NCI-H2196 treated with DMSO at 0.1 percent for 48 hours (cell line): Measurements from ENCODE around the gene EDN2.

Source experiments
- DNase-seq: peaks from one replicate; lab custom pipeline; 2025; ENCODE audit not compliant: unreplicated experiment; lab: John Stamatoyannopoulos, UW

Gene EDN2

DNA sequence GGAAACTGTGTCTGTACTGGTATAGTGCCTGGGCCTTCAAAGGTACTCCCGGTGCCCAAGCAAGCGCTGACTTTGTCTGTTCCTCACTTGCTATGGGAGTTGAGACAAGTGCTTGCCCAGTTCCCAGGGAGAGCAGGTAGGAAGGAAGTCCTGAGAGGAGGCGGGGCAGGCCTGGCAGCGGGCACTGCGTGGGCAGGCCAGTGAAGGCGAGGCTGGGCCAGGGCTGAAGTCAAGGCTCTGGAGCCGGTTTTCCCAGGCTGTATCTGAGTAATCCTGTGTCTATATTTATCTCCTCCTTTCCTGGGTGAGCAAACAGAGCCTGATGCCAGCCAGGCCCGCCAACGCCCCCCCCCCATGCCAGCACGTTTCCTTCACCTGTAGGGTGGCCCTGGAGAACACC, 15.9 kb upstream of the EDN2 start:
- peak; percentile 77 for DNase-seq

DNA sequence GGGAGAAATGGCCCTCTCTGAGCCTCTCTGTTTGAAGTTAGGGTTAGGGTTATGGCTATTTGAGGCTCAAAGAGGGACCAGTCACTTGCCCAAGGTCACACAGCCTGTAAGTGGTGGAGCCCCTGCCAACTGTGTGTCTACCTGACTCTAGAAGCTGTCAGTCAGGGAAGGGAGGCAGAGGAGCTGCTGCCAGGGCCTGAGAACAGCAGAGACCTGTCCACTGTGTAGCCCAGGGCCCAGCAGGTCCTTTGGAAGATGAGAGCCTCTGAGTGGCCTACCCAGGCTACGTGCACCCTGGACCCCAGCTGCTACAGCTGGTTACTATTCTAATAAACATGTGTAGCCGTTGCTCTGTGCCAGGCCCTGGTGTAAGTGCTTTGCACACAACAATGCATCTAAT, 15.1 kb upstream of the EDN2 start:
- no peak for DNase-seq

DNA sequence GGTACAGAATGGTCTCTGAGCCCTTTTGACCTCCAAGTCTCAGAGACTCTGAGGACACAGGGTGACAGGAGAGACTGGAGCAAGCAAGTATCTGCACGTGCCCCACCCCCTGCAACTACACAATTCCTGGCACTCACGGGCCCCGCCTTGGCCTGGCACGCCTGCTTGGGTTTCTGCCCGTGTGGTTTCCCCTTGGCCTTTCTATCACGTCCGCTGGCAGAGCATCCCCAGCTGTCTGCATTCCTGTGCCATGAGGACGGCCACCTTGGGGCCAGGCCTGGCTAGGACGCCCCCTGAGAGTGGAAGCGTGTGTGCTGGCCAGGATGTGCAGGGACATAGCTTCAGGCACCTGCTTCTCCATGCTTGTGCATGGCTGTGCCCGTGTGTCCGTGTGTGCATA, 14.3 kb upstream of the EDN2 start:
- DNase-seq = peak; percentile 53

DNA sequence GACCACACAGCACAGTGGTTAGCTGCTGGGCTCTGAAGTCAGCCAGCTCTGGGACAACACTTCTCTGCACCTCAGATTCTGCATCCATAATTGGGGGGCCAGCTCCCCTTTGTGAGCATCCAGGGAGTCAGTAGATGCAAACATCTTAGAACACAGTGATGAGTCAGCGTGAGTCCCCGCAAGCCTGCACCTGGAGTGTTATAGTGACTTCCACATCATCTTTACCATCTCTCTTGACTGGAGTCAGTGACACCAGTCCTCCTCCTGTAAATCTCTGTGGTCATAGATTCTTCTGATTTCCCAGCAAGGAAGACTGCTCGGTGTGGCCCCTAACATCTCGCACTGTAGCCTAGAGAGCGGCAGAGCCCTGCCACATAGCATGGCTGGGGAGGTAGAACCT, 13.9 kb upstream of the EDN2 start:
- DNase-seq = no peak

DNA sequence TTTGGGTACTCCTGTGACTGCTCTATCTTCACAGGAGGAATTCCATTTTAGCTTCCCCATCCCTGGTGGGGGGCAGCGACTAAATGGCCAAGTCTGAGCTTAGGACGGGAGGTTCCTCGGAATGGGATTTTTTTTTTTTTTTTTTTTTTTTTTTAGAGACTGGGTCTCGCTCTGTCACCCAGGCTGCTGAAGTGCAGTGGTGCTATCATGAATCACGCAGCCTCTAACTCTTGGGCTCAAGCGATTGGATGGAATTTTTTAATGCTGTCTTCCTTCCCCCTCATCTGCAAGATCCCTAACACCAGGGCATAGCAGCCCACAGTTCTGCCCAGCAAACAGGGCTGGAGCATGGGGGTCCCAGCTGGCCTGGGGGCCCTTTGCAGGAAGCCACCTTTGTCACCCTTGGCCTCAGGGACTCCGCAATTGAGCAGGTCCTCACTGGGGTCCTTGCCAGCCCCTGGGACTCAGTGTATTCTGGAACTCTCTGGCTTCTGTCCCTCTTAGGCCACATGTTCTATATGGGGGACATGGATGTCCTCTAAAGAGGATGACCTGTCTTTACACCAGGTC, 13.1 kb upstream of the EDN2 start:
- DNase-seq = no peak

DNA sequence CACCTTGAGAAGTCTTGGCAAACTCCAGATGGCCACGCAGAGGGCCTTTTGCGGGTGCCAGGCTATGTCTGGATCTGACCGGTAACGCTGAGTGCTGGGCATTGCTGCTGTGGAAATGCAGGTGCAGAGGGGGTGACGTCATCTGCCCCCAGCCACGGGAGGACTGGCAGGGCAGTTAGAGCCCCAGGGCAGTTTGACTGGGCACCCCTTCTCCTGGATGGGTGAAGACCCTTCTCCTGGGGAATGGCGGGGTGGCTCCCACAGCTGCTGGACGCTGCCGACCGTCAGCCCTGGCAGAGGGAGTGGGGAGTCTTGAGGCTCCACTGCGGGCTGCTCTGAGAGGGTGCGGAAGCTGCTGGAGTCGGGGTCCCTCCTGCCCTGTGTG, 12.6 kb upstream of the EDN2 start:
- no peak for DNase-seq

DNA sequence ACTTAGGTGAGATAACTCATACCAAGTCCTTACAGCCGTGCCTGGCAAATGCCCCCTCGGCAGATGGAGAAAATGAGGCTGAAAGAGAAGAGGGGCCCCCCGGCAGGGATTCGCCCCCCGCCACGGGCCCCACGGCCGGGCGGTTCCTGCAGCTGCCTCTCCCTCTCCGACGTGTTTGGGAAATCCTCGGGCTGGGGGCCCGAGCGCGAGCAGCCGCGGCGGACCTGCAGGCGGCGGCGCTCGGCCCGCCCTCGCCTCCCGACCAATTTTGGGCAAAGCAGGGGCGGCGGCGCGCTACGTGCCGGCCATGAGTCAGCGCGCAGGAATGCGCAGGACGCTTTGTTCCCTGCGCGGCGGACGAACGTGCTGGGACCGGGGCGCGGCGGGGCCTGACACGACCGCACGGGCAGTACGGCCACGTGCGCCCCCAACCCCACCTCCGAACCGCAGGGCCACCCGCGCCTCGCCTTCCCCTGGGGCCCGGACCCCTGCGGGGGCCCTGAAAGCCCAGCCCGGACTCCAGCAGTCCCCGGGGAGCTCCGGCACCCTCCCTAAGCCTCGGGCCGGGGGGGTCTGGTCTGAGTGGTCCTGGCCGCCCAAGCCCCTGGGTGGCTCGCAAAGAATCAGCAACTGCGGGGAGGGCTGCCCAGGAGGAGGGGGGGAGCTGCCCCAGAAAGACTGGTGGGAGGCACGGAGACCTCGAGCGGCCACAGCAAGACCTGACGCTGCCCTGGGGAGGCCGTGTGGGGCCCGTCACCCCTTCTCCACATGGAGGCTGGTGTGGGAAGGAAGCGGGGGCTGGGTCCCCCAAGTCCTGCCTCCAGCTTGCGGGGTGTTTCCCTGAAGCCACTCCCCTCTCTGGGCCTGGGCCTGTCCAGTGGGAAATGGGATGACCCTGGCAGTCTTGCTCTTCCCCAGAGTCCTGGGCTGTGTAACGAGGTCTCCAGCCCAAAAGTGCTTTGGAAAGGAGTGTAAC, 11.9 kb upstream of the EDN2 start:
- no peak for DNase-seq

DNA sequence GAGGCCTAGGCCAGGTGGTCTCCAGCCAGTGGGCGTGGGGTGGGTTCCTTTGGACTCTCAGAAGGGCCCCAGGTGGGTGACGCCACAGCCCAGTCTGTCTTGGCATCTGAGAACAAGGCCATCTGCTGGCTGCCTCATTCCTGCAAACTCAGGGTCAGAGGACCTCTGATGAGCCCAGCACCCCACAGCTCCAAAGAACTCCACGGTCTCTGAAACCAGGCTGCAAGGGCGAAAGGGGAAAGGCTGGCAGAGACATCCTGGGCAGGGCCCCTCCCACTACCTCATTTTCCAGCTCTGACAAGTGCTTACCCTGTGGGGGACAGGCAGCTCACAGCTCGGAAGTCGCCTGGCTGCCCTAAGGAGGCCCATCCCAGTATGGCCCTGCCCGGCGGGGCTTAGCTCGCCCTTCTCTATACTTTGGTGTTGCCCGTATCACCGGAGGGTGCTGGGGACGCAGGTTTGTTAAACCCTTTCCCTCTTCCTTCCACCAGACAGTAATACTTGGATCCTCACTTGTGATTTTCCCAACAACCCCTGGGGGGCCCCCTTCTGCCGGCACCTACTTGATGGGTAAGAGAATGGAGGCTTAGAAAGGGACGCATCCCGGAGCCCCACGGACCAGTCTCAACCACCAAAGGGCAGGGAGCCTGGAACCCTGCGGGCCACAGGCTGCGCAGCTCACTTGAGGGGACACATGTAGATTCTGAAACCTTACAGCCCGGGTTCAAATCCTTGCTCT, 10.9 kb upstream of the EDN2 start:
- no peak for DNase-seq

DNA sequence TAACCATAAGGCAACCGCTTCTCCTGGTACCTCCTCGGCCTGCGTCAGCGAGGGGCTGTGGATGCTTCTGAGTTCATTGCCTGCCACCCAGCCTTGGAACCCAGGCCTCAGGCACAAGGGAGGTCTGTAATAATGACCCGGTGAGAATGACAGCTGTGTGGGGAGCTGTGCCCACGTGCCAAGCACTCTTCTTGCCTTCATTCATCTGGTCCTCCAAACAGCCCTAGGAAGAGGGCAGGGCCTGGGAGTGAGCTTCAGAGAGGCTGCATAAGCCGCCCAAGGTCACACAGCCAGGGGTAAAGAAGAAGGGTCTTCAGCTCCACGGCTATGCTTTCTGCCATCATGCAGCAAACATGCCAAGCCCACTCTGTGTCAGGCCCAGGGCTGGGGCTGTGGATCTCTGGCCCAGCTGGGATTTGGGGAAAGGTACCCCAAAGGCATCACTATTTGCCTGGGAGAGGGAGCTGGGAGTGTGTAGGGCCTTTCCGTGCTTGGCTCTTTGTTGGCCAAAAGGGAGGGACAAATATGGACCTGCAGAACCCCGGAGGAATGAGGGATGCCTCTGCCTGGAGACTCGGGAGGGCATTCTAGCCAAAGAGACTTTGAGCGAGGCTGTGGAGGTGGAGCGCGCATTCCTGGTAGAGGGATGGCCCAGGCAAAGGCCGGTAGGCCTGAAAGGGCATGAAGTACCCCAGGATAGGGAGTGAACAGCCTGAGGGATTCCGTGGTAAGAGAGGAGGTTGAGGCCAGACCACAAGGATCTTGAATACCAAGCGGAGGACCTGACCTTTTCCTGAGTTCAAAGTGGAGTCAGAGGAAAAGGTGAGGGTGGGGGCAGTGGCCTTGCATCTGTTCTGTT, 10.1 kb upstream of the EDN2 start:
- no peak for DNase-seq

DNA sequence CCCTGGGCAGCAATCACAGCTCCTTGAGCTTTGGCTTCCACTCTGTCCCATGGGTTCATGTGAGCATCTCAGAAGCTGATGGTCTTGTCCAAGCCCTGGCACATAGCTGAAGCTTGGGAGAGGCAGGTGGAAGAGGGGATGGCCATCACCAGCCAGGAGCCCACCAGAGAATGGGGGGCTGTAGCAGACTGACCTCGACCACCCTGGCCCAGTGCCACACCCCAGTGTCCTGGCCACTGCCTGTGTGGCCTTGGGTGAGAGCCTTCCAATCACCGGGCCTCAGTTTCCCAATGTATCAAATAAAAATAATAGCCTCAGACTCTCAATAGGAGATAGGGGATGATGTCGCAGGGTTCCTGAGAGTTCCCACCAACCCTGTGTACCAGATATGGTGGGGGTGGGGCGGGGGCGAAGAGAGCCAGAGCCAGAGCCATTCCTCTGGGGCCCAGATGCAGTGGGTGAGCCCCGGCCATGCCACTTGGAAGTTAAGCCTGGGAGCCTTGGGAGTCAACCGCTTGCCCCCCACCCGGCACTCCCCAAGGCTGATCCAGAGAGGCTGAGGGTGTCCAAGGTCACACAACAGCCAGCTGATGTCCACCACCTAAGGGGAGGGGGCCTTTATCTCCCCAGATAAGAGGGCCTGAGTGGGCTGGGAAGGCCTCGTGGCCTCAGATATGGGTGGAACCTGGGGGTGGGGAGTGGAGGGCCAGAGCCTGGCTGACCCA, 9.3 kb upstream of the EDN2 start:
- no peak for DNase-seq

DNA sequence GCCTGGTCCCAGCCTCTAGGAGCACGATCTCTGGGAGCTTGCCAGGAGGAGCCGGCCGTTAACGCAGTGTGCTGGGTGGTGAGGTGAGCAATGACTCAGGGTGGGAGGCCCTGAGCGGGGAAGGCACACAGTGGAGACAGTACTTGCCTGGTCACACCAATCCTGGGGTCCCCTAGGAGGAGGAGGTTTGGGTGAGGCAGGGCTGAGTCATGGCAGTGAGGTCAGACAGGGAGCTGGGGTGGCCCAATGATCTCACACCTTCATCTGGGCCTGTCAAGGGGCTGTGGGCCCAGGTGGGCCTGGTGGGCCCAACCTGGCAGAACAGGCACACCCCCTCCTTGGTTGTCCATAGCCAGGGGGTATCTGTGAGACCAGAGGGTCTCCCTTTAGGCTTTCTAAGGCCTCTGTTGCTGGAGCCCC, 8.6 kb upstream of the EDN2 start:
- no peak for DNase-seq

DNA sequence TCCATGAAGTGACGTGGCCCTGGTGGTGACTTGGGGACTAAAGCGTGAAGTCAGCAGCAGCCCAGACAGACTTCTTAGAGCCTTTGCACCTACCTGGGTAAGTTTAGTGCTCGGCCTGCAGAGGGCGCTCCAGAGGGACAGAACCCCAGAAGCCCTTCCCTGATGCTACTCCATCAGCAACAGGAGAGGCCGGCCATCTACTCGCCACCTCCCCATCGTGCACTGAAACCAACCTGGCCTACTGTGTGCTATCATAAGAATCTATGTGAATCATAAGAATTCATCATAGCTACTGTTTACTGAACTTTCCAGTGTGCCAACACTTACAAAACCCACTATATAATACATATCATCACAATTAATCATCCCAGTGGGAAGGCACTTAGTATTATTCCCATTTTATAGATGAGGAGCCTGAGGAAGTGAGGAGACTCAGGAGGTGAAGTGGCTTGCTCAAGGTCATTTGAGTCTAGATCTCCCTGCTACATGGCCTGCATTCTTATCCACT, 7.9 kb upstream of the EDN2 start:
- DNase-seq = no peak

DNA sequence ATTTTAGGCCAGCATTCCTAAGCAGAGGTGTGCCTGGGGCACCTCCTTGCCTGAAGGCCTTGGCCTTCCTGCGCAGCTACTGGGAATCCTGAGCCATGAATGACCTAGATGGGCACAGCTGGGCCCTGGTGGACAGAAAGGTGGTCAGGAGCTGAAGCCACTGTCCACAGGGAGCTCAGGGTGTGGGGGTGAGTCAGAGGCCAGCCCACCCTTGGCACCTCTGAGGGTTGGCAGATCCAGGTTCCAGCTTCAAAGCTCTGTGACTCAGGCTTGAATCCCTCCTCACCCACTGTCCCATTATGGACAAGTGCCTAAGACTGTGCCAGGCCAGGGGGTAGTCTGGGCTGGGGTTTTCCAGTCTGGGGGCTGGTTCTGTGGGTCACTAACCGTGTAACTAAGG, 6.4 kb upstream of the EDN2 start:
- no peak for DNase-seq

DNA sequence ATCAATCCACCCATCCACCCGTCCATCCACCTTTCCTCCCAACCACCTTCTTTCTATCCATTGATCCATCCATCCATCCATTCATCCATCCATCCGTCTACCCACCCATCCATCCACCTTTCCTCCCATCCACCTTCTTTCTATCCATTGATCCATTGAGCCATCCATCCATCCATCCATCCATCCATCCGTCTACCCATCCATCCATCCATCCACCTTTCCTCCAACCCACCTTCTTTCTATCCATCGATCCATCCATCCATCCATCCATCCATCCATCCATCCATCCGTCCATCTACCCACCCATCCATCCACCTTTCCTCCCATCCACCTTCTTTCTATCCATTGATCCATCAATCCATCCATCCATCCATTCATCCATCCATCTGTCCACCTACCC, 5.1 kb upstream of the EDN2 start:
- DNase-seq = no peak

DNA sequence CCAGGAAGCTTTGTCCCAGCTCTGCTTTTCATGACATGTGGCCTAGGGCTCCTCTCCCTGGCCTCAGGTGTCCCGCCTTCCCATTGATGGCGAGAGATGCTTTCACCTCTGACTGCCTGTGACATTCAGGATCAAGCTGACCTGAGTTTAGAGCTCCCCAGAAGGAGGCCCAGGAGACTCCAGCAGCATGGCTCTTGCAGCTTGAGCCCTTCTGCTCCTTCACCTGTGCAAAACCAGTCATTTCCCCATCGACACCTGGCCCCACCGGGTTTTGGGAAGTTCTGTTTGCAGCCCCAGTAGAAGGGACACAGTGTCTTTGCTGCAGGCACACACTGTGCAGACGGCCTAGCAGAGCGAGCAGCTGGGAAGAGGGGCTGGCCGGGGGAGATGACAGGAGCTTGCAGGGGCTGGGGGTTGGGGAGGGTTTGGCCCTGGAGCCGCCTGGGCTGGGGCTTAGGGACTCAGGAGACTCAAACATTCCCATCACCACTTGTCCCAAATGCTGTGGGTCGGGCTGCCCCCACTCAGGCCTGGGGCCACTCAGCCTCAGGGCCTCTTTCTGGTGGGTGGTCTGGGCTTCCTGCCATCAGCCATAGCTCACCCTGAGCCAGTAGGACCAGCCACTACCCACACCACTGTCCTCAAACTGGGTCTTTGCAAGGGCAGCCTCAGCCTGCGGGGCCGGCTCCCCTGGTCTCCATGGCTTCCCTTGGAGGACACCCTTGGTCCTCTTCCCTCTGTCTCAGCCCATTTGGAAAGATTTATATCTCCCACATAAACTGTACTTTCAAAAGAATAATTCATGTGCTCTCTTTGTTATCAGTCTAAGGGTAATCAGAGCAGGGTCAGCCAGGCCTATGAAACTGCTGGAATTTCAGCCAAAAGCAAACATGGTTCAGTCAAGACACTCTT, 3.8 kb upstream of the EDN2 start:
- DNase-seq = no peak

DNA sequence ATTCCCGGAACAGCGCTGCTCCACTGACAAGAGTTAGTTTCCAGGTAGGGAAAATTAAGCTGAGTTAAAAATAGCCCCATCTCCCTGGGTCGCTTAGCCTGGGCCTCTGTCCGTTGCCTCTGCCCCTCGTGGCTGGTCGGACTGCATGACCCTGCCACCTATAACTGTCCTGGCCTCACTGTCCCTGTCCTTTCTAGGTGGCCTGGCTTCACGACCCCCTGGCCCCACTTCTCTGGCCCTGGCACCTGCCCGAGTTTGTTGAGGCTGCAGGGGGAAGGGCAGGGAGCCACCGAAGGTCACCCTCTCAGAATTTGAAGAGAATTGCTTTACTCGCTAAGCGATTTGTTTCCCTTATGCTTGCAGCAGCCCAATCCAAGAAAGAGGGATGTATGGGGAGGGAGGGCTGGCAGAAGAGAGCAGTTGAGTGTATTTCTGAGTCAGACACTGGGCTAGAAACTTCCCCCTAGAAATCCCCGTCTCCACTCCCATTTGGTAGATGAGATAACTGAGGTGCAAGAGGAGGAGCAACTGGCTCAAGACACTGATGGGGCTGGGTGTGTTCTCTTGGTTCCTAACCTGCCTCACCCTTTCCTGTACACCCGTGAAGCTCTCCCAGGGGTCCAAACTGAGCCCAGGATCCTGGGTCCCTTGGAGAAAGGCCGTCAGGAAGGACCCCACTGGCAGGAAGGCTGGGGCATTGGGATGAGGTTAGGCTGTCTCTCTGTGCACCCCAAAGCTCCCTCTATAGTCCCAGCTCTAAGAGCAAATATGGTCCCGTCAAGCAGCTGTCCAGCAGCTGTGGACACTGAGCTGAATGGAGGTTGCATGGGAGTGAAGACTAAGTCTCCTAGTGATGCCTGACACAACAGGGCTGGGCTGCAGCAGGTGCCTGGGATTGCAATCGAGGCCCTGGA, 2.9 kb upstream of the EDN2 start:
- DNase-seq = peak; percentile 13

DNA sequence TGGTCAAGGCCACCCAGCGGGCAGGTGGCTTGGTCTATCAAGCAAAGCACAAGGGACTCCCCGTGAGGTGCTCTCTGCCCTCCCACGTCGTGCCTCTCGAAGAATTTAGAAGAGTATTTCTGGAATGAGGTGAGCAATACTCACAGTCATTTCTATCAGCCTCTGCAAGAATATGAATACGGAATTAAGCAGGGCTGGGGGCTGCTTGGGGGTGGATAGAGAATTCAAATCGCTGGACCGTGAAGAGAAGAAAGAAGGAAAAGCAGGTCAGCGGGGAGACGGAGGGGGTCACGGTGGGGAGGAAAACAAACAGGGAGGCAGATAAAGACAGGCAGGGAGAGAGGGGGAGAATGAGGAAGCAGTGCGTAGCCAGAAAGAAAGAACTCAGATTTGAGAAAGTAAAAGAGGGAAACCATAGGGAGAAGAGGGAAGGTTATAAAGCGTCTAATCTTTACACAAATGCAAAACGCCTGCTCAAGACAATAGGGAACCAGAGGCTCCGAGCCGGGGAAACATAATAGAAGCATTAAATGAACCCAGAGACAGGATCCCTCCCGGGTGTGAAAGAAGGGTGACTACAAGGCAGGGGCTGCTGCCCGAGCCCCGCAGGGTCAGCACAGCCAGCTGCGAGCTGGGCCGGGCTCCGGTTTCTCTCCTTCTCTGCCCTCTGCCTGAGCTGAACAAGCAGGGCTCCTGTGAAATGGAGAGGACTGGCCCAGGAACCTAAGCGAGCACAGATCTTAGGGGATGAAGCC, 2.1 kb upstream of the EDN2 start:
- no peak for DNase-seq

DNA sequence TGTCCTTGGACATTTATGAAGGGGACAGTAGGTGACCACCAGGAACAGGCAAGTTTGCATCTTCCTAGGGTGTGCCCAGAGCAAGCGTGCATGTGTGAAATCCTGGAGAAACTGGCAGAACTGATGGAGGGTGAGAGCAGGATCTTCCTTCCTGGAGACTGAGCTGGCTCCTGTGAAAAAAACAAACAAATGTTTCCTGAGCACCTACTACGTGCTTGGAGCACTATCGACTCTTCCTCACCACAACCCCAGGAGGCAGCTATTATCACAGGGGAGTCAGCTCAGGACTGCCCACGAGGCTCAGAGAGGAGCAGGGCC, 1.5 kb upstream of the EDN2 start:
- no peak for DNase-seq
